Measurements from ENCODE around the gene RBM4.

RBM4 gene

DNA sequence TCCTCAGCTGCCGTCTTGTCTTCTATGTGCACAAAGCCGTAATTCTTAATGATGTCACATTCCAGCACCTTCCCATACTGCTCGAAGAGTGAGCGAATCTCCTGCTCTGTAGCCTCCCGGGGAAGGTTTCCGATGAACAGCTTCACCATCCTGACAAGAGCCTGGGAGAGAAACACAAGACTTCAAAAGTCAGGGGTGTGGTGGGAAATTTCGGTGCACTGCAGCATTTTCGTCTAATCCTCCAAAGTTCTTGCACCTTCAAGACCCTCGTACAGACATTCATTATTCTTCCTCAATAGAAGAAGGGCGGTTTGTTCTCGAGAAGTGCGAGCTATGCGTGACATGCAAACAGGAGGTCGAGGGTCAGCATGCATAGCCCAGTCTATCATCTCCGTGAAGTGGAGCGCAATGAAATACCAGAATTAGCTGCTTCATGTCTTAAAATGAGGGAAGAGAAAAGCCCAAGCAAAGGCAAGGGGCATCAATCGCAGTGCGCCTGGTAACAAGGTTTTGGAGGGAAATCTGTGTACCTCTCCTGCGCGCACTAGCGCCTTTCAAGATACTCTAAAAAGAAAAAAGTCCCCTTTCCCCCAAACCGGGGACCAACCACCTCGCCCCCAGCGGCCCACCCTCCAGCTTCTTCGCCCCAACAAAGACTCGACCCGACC is 38.6 kb downstream of the RBM4 start:
- TF ChIP-seq, protein P1, sequence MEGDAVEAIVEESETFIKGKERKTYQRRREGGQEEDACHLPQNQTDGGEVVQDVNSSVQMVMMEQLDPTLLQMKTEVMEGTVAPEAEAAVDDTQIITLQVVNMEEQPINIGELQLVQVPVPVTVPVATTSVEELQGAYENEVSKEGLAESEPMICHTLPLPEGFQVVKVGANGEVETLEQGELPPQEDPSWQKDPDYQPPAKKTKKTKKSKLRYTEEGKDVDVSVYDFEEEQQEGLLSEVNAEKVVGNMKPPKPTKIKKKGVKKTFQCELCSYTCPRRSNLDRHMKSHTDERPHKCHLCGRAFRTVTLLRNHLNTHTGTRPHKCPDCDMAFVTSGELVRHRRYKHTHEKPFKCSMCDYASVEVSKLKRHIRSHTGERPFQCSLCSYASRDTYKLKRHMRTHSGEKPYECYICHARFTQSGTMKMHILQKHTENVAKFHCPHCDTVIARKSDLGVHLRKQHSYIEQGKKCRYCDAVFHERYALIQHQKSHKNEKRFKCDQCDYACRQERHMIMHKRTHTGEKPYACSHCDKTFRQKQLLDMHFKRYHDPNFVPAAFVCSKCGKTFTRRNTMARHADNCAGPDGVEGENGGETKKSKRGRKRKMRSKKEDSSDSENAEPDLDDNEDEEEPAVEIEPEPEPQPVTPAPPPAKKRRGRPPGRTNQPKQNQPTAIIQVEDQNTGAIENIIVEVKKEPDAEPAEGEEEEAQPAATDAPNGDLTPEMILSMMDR (IDR thresholded peaks at IDR 0.05): no peak

DNA sequence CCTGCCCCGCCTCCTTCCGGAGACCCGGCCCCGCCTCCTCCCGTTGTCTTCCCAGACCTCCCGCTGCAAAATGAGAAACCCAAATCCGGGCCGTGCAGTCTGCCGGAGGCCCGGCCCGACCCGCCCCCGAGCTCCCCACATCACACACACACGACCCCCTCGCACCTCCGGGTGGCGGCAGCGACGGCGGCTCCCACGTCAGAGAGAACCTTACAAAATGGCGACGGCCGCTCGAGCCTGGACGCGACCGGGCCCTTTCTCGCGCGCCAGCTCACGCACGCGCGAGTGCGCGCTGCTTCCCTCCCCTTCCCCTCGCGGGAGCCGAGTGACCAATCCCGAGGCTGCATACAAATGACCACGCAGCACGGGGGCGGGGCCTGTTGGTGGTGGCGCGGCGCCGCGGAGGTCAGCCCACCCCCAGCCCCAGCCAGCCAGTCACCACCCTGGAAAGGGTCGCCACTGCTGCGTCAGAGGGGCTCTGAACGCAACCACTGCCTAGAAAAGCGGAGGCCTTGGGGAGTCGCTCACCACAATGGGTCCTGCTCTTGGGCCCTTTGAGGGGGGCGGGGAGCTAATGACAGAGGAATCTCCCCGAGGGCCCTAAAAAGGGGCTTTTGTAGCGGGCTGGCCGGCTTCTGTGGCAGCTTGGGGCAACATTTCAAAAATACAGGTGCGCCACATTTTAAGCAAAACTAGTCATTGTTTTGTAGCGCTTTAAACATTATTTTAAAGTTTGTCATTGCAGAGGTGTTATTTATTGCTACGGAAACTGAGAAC is 39.3 kb downstream of the RBM4 start, which contains the start of gene RBM4B:
Gene RBM4B, minus strand, starts transcription at position 289 of the 777 bp plus-strand sequence. CDS start 808 bp downstream, outside the sequence.
- peak within 1 kb of the TSS; percentile 91 to 93 for H3K27ac ChIP-seq
- DNase-seq (ENCODE audit: low spot score): peak; percentile 97
- H3K4me3 ChIP-seq: peak within 1 kb of the TSS; percentile 75
- TF ChIP-seq, protein P1 (IDR thresholded peaks at IDR 0.05): no peak

More for the DNA sequence above, 38.6 kb downstream of the RBM4 start:
- DNase-seq (ENCODE audit: low spot score): peak; percentile 52
- peak overlapping the region; percentile 91 to 93 for H3K27ac ChIP-seq
- H3K4me3 ChIP-seq: peak overlapping the region; percentile 75

DNA sequence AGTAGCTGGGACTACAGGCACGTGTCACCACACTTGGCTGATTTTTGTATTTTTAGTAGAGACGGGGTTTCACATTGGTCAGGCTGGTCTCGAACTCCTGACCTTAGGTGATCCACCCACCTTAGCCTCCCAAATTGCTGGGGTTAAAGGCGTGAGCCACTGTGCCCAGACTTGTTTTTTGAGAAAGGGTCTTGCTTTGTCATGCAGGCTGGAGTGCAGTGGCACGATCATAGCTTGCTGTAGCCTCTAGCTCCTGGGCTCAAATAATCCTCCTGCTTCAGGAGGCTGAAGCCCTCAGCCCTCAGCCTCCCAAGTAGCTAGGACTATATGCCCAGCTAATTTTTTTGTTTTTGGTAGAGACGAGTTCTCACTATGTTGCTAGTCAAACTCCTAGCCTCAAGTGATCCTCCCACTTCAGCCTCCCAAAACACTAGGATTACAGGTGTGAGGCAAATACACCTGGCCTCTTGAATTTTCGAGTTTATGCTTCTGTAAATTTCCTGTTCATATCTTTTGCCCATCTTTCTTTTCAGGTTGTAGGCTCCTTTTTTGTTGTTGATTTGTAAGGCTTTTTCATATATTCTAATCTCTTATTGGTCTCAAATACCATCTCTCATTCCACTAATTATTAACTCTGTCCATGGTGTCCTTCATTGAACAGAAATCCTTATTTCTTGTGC is 42.6 kb downstream of the RBM4 start:
- TF ChIP-seq, protein P1 (IDR thresholded peaks at IDR 0.05): no peak
- H3K27ac ChIP-seq: no peak overlapping the region
- no peak overlapping the region for H3K4me3 ChIP-seq
- DNase-seq (ENCODE audit: low spot score): peak; percentile 50

DNA sequence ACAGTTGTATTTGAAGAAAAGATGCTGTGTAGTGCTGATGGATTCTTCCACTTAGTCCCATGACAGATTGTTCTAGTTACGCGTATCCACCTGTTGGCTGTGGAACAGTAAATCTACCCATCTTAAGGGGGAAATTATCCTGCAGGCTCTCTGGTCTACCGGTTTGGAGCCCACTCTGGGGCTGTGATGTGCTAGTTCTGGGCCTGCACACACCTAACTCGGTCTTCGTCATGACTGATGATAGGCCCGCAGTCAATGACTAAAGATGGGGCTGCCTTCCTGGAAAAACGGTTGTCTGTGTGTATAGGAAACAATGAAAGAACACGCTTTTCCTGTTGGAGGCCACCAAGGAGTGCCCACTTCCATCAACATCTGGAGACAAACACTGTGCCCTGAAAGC is 45.4 kb downstream of the RBM4 start:
- DNase-seq (ENCODE audit: low spot score): no peak
- TF ChIP-seq, protein P1 (IDR thresholded peaks at IDR 0.05): no peak
- Histone ChIP-seq H3K27ac (no peak overlapping the region), H3K4me3 (no peak overlapping the region)

DNA sequence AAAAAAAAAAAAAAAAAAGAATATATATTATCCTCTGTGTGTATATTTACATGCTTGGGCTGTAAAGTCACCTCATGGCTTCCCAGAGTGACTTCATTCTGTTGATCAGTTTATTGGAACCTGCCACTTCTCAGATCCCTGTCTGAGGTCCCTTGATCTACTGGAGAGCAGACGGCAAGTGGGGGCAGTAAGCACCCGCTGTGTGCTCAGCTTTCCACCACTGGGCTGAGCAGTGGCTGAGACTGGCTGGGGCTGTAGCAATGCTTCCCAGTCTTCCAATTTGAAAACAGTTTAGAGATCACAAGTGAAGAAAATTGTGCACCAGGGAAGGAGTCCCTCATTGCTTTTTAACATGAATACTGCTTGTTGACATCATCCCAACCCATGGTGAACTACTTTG is 46.1 kb downstream of the RBM4 start:
- Histone ChIP-seq H3K27ac (no peak overlapping the region), H3K4me3 (no peak overlapping the region)
- TF ChIP-seq, protein P1 (IDR thresholded peaks at IDR 0.05): no peak
- DNase-seq (ENCODE audit: low spot score): peak; percentile 17

DNA sequence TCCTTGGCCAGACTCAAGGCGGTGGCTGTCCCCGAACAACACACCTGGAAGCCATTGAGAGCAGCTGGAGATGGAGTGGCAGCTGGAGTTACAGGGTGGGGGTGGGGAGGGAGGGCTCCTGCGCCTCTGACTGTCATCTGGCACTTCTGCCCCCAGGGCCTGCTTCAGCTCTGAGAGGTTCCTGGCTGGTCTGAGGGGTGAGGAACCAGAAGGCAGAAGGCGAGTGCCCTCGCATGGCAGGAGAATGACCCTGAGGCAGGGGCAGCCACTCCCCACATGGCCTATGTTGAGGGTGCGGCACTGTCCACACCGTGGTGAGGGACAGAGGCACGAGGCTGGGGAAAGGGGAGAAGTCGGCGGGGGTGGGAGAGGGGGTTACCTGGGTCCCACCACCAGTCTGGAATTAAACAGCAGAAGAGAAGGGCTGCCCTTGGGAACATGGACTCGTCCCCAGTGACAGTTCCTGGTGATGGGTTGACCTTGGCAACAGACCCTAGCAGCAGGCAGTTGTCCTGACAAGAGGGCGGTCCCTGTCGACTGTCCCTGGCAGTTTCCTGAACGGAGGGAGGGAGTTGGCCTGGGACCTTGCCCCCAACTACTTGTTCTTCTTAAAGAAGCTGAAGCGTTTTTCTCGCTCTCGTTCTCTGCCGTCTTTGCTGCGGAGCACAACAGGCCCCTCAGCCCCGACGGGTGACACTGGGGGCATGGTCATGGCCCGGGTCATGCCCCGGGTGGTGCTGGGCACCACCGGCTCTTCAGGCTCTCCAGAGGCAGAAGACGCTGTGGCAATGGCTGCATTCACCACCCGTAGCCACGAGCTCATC is 47.0 kb downstream of the RBM4 start:
- no peak overlapping the region for H3K4me3 ChIP-seq
- TF ChIP-seq, protein P1 (IDR thresholded peaks at IDR 0.05): no peak
- no peak overlapping the region for H3K27ac ChIP-seq
- no peak for DNase-seq (ENCODE audit: low spot score)

All from coronary artery (tissue), 2 donors.